ENCODE measurements around the gene PPARD. TPM values are rescaled to one million over a fixed set of nuclear protein-coding genes. Genes with fewer than 3 reads are reported as not detected.
"Not testable (repeated sequence)": the region's sequence is repeated elsewhere in the genome, so short reads cannot be mapped to it uniquely, and the experiment has no call there.

The PPARD gene
- total RNA-seq, 1 experiment from 2014 or later: 2.1 TPM

GRCh38 chr6:35376281-35376680 lies 33.9 kb downstream of the PPARD start:
- DNase-seq (ENCODE audit: extremely low read depth, low read depth): no peak

GRCh38 chr6:35377002-35377401 lies 34.6 kb downstream of the PPARD start:
- no peak for DNase-seq (ENCODE audit: extremely low read depth, low read depth)

DNA sequence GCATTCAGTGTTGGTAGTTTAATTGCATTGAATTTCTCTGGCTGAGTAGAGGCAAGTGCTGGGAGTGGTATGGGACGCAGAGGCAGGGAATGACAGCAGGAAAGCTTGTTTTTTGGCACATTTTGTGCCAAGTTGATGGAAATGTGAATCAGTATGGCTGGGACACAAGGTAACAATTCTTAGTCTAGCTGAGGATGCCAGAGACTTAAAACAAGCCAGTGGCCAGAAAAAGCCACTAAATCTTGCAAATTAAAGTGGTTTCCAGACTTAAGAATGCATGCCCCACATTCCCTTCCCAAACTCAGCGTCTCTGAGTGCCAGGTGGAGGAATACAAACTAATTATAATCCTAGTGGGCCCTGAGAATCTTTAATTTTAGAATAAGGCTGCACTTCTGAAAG lies 35.9 kb downstream of the PPARD start:
- no peak for DNase-seq (ENCODE audit: extremely low read depth, low read depth)

- DNase-seq (ENCODE audit: extremely low read depth, low read depth): no peak
Observed at GRCh38 chr6:35381132-35381531, 38.8 kb downstream of the PPARD start.

- DNase-seq (ENCODE audit: extremely low read depth, low read depth): no peak
Observed at GRCh38 chr6:35382015-35382414, 39.7 kb downstream of the PPARD start.

- DNase-seq (ENCODE audit: extremely low read depth, low read depth): no peak
Observed at GRCh38 chr6:35385457-35386202, 43.3 kb downstream of the PPARD start.

- DNase-seq (ENCODE audit: extremely low read depth, low read depth): no peak
Observed at GRCh38 chr6:35386989-35387388, 44.6 kb downstream of the PPARD start.

- DNase-seq (ENCODE audit: extremely low read depth, low read depth): no peak
Observed at GRCh38 chr6:35388030-35388429, 45.7 kb downstream of the PPARD start.

GRCh38 chr6:35388772-35389352 lies 46.5 kb downstream of the PPARD start:
- no peak for DNase-seq (ENCODE audit: extremely low read depth, low read depth)

GRCh38 chr6:35389386-35389785 lies 47.0 kb downstream of the PPARD start:
- not testable (repeated sequence) for DNase-seq (ENCODE audit: extremely low read depth, low read depth)

DNA sequence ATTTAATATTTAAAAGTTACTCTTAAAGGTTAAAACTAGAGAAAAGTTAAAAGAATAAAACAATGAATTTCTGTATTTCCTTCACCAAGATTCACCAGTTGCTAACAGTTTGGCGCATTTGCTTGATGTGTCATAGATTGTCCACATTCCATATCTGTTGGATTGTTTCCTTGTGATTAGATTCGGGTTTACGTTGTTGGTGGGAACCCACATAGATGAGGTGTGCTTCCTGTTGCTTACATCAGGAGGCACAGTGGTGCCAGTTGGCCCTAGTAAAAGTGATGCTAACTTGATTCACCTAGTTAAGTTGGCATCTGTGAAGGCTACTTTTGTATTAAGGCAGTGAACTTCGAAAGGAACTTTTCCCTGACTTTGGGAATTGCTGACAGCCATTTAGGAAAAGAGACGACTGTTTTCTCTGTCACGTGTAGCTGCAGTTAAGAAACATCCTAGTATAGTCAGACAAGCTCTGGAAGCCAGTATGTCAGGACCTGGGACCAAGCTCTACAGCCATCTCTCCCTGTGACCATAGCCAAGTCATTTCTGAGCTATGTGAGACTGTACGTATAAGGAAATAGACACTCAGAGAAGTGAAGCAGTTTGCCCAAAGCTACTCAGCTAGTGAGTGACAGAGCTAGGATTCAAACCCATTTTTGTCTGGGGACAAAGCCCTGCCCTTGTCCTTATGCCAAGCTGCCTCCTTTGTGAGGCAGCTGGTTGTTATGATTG lies 49.0 kb downstream of the PPARD start:
- DNase-seq (ENCODE audit: extremely low read depth, low read depth): no peak

- DNase-seq (ENCODE audit: extremely low read depth, low read depth): no peak
Observed at GRCh38 chr6:35392111-35392702, 49.8 kb downstream of the PPARD start.

DNA sequence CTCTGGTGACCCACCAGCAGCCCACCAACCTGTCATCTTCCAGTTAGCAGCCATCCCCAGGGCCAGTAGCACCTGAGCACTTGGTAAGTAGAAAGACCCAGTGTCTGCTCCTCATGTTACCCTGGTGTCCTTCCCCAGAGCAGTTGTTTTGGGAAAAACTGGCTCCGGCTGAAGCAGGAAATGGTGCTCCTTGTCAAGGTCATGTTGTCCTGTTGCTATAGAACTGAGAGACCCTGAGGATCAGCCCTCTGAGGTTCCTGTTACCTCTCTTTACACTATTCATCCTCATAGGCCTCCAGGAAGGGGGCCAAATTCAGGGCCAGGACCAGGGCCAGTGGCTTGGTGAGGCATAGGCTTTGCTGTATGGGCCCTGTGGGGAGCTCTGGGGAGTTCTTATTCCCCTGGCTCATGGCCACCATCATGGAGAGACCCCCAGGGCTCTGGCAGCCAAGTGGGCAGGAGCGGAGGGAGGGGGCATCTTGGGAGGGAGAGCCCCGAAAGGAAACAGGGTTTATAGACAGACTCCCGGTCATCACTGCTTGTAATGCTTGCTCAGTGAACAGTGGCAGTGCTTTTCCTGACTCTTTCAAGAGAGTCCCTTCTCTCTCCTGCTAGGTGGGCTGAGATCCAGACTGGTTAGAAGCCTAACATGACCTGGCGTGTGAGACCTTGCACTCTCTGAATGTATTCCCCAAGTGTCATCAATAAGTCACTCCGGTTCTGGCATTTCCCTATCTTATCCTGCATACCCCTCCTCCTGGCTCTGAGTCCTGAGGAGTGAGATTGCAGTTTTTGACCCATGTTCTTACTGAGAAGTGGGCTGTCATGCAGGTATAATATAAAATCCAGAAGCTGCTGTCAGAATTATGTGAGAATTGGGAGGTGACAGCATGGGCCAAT lies 50.7 kb downstream of the PPARD start:
- no peak for DNase-seq (ENCODE audit: extremely low read depth, low read depth)

DNA sequence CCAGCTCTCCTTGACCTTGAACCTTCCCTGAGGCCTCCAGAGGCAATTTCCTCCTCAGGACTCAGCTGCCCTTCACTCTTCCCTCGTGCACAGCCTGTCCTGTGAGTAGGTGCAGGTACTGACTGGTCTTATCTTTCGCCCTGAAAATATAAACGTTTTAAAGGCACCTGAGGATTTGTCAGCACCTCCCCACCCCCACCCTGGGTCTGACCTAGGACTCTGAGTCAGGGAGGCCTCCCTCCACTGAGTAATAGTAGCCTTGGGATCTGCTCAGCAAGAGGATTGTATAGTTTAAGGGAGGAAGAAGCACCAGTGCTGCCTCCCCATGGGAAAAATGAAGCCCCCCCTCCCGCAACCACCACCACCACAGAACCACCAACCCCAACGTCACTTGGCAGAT lies 54.6 kb downstream of the PPARD start:
- DNase-seq (ENCODE audit: extremely low read depth, low read depth): no peak

GRCh38 chr6:35397806-35398418 lies 55.6 kb downstream of the PPARD start:
- no peak for DNase-seq (ENCODE audit: extremely low read depth, low read depth)

- no peak for DNase-seq (ENCODE audit: extremely low read depth, low read depth)
Observed at GRCh38 chr6:35398526-35398925, 56.2 kb downstream of the PPARD start.

DNA sequence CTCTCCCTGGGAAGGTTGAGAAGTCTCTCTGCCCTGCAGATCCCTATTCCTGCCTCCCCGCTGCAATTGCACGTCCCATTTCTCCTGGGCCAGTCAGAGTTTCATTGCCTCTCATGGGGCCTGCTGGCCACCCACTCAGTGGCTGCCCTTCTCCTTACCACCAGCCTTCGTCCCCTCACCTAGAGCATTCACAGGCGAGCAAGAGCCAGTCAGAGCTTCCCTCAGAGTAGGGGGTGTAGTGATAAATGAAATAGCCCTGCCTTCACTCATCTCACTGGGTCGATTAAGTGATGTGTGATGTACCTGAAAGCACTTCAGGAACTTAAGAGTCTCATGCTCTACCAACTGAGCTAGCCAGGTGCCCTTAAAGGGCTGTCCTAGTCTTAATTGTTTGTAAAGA lies 57.8 kb downstream of the PPARD start:
- no peak for DNase-seq (ENCODE audit: extremely low read depth, low read depth)

- no peak for DNase-seq (ENCODE audit: extremely low read depth, low read depth)
Observed at GRCh38 chr6:35400901-35401311, 58.5 kb downstream of the PPARD start.

DNA sequence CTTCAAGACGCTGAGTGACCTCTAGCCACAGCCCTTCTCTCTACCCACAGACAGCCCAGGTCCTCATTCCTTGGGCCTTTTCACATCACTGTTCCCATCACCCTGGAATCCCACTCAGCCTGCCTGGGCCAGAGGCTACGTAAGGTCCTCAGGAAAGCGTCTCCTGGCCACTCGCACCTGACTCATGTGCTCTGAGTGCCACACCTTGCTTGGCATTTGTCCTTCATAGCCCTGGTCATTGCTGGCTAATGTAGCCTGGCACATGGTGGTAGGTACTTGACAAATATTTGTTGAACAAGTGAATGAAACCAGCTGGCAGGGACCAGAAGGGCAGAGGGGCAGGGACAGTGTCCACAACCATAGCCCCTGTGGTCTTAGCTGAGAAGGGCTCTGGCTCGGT lies 59.2 kb downstream of the PPARD start:
- no peak for DNase-seq (ENCODE audit: extremely low read depth, low read depth)

All from NCI-H460 (cell line).